H1 (cell line): Measurements from ENCODE around the gene RNPEPL1. TPM values are rescaled to one million over a fixed set of nuclear protein-coding genes. Genes with fewer than 3 reads are reported as not detected.

Source experiments
- CTCF ChIA-PET: fragments of 300-600 bp; sonication (Branson Sonifier 250); formaldehyde crosslinking; loops from one replicate; lab custom pipeline; 2021; ENCODE audit not compliant: partially characterized antibody; lab: Charles Lee
- POLR2A ChIA-PET: fragments of 300-600 bp; sonication (Branson Sonifier 250); formaldehyde crosslinking; loops from one replicate; lab custom pipeline; 2021; ENCODE audit warnings: inconsistent platforms; ENCODE audit not compliant: partially characterized antibody; lab: Charles Lee
- DNase-seq, 2 experiments: peaks; one replicate each; pipeline versions ENCODE4 v3.0.0 to v3.0.0-alpha.2; 2010 to 2022; ENCODE audit warnings: low spot score in 2 of 2, low read depth in 1 of 2, mixed read lengths in 1 of 2
- FAIRE-seq: peaks from 2 replicates; lab custom pipeline; 2011; peaks lifted over from hg19 to GRCh38; lab: Jason Lieb, UNC
- H2AFZ ChIP-seq: 2 replicates; pipeline ENCODE4 v1.8.1; 2012; ENCODE audit warnings: low read length, inconsistent platforms
- H2AK5ac ChIP-seq: 2 replicates; pipeline ENCODE4 v1.6.1; 2013; ENCODE audit warnings: low read depth, low read length
- H2BK120ac ChIP-seq: replicated peaks from 2 replicates; pipeline ENCODE3; 2013; ENCODE audit warnings: low read depth, low read length, inconsistent platforms
- H2BK12ac ChIP-seq: 2 replicates; pipeline ENCODE4 v1.6.1; 2013; ENCODE audit warnings: low read depth, low read length
- H2BK15ac ChIP-seq: 2 replicates; pipeline ENCODE4 v1.6.1; 2013; ENCODE audit warnings: low read length
- H2BK20ac ChIP-seq: 2 replicates; pipeline ENCODE4 v1.6.1; 2013; ENCODE audit warnings: low read length
- H2BK5ac ChIP-seq: 2 replicates; pipeline ENCODE4 v1.6.1; 2013; ENCODE audit warnings: low read depth, low read length
- H3K14ac ChIP-seq: 2 replicates; pipeline ENCODE4 v1.6.1; 2013; ENCODE audit warnings: inconsistent platforms; ENCODE audit not compliant: insufficient read length
- H3K18ac ChIP-seq: 2 replicates; pipeline ENCODE4 v1.6.1; 2013; ENCODE audit warnings: low read length; ENCODE audit errors: extremely low read depth
- H3K23ac ChIP-seq: 2 replicates; pipeline ENCODE4 v1.6.1; 2013; ENCODE audit warnings: inconsistent platforms; ENCODE audit not compliant: insufficient read length
- H3K23me2 ChIP-seq: 2 replicates; pipeline ENCODE4 v1.6.1; 2013; ENCODE audit warnings: low read depth, low read length
- H3K27ac ChIP-seq: 2 replicates; pipeline ENCODE4 v1.6.1; 2011; ENCODE audit warnings: low read depth, low read length, inconsistent platforms
- H3K27me3 ChIP-seq, 4 experiments: replicated peaks in 1 of 4; 1 replicate in 1 of 4; 2 replicates in 3 of 4; pipeline versions ENCODE4 v1.6.1 to v1.8.1; 2011 to 2013; ENCODE audit warnings: low read length in 3 of 4, mild to moderate bottlenecking in 3 of 4, inconsistent platforms in 2 of 4, mixed read lengths in 2 of 4, moderate library complexity in 1 of 4; ENCODE audit not compliant: control insufficient read depth in 3 of 4, insufficient read depth in 3 of 4; ENCODE audit errors: extremely low read depth in 1 of 4
- H3K36me3 ChIP-seq, 4 experiments: 2 replicates each; pipeline versions ENCODE4 v1.6.1 to v1.8.1; 2011 to 2013; ENCODE audit warnings: mild to moderate bottlenecking in 4 of 4, low read length in 3 of 4, moderate library complexity in 2 of 4, control low read depth in 1 of 4, inconsistent platforms in 1 of 4; ENCODE audit not compliant: insufficient read depth in 4 of 4, control insufficient read depth in 2 of 4
- H3K4ac ChIP-seq: replicated peaks from 2 replicates; pipeline ENCODE3; 2013; ENCODE audit warnings: low read length, low read depth, mixed read lengths, inconsistent platforms; ENCODE audit not compliant: insufficient read length
- H3K4me1 ChIP-seq, 4 experiments: replicated peaks in 1 of 4; 1 replicate in 1 of 4; 2 replicates in 3 of 4; pipeline versions ENCODE4 v1.6.1 to v1.8.1; 2011 to 2013; ENCODE audit warnings: low read length in 3 of 4, inconsistent platforms in 2 of 4, mixed read lengths in 1 of 4; ENCODE audit not compliant: insufficient read depth in 4 of 4, control insufficient read depth in 3 of 4
- H3K4me2 ChIP-seq, 2 experiments: 2 replicates each; pipeline versions ENCODE4 v1.6.1 to v1.8.1; 2011 to 2013; ENCODE audit warnings: low read depth in 2 of 2, low read length in 2 of 2, control low read depth in 1 of 2, inconsistent platforms in 1 of 2, mild to moderate bottlenecking in 1 of 2; ENCODE audit not compliant: insufficient read depth in 1 of 2
- H3K4me3 ChIP-seq, 4 experiments: fragments of 200-600, 300-600 bp in 1 of 4; sonication (generic), shearing (Covaris generic), sonication (Bioruptor Twin) in 1 of 4; 2 replicates each; pipeline versions ENCODE4 v1.5.1 to v1.8.1; 2011 to 2016; ENCODE audit warnings: low read length in 4 of 4, low read depth in 3 of 4, control low read depth in 2 of 4, inconsistent platforms in 2 of 4, mild to moderate bottlenecking in 2 of 4, mixed read lengths in 1 of 4, moderate library complexity in 1 of 4; ENCODE audit not compliant: insufficient read depth in 2 of 4; ENCODE audit errors: extremely low read depth in 1 of 4
- H3K56ac ChIP-seq: replicated peaks from 2 replicates; pipeline ENCODE3; 2013; ENCODE audit warnings: low read depth, mild to moderate bottlenecking, mixed read lengths, low read length, inconsistent platforms; ENCODE audit not compliant: insufficient read length
- H3K79me1 ChIP-seq: 2 replicates; pipeline ENCODE4 v1.6.1; 2013; ENCODE audit warnings: low read depth, low read length, control low read depth
- H3K79me2 ChIP-seq, 2 experiments: 2 replicates each; pipeline versions ENCODE4 v1.6.1 to v1.8.1; 2012 to 2013; ENCODE audit warnings: low read length in 2 of 2, mild to moderate bottlenecking in 2 of 2, inconsistent platforms in 1 of 2; ENCODE audit not compliant: insufficient read depth in 2 of 2, control insufficient read depth in 1 of 2
- H3K9ac ChIP-seq, 4 experiments: replicated peaks in 1 of 4; 1 replicate in 1 of 4; 2 replicates in 3 of 4; pipeline versions ENCODE4 v1.6.1 to v1.8.1; 2011 to 2013; ENCODE audit warnings: low read depth in 3 of 4, low read length in 3 of 4, control low read depth in 2 of 4, mild to moderate bottlenecking in 2 of 4, moderate library complexity in 2 of 4, inconsistent platforms in 1 of 4; ENCODE audit errors: extremely low read depth in 1 of 4
- H3K9me3 ChIP-seq, 2 experiments: 2 replicates each; pipeline versions ENCODE4 v1.6.1 to v1.8.1; 2012 to 2013; ENCODE audit warnings: mild to moderate bottlenecking in 2 of 2, moderate library complexity in 2 of 2, control low read depth in 1 of 2, inconsistent platforms in 1 of 2, low read depth in 1 of 2, low read length in 1 of 2, mixed read lengths in 1 of 2; ENCODE audit not compliant: insufficient read depth in 2 of 2
- H4K20me1 ChIP-seq, 2 experiments: replicated peaks in 1 of 2; 2 replicates each; pipeline versions ENCODE3 to v1.8.1; 2011 to 2013; ENCODE audit warnings: inconsistent platforms in 2 of 2, low read length in 2 of 2, mild to moderate bottlenecking in 1 of 2; ENCODE audit not compliant: insufficient read depth in 2 of 2, control insufficient read depth in 1 of 2
- H4K5ac ChIP-seq: 2 replicates; pipeline ENCODE4 v1.6.1; 2013; ENCODE audit warnings: low read length, low read depth, mixed read lengths, inconsistent platforms; ENCODE audit not compliant: insufficient read length
- H4K8ac ChIP-seq: 2 replicates; pipeline ENCODE4 v1.8.0; 2013; ENCODE audit warnings: mild to moderate bottlenecking, moderate library complexity, low read length, inconsistent platforms; ENCODE audit not compliant: insufficient read depth; ENCODE audit errors: extremely low read depth
- H4K91ac ChIP-seq: replicated peaks from 2 replicates; pipeline ENCODE3; 2013; ENCODE audit warnings: low read length, mixed read lengths, inconsistent platforms; ENCODE audit not compliant: insufficient read length
- BRCA1 ChIP-seq: IDR thresholded peaks from 2 replicates; pipeline ENCODE4 v1.6.1; 2012; ENCODE audit warnings: low read depth, low read length, improper control_type of control experiment
- CEBPB ChIP-seq: IDR thresholded peaks from 2 replicates; pipeline ENCODE4 v1.6.1; 2012; ENCODE audit warnings: low read depth, low read length
- CHD1 ChIP-seq: IDR thresholded peaks from 2 replicates; pipeline ENCODE4 v1.6.1; 2012; ENCODE audit warnings: low read depth, low read length, improper control_type of control experiment
- E2F6 ChIP-seq: IDR thresholded peaks from 2 replicates; pipeline ENCODE4 v1.6.1; 2012; ENCODE audit warnings: inconsistent platforms
- GTF2F1 ChIP-seq: IDR thresholded peaks from 2 replicates; pipeline ENCODE4 v1.6.1; 2012; ENCODE audit warnings: low read depth, low read length, improper control_type of control experiment, borderline replicate concordance
- KDM1A ChIP-seq: fragments of 200-600, 300-600 bp; sonication (generic); IDR thresholded peaks from 2 replicates; pipeline ENCODE4 v1.7.1; 2016; ENCODE audit warnings: mild to moderate bottlenecking, low read length, borderline replicate concordance
- POLR2AphosphoS5 ChIP-seq: IDR thresholded peaks from 2 replicates; pipeline ENCODE4 v1.6.1; 2011; ENCODE audit warnings: low read depth, low read length
- SUZ12 ChIP-seq: fragments of 200-600 bp; sonication (generic); IDR thresholded peaks from 2 replicates; pipeline ENCODE4 v1.6.1; 2012; ENCODE audit warnings: mild to moderate bottlenecking, inconsistent platforms, low read length, moderate library complexity, mixed read lengths
- TCF12 ChIP-seq: IDR thresholded peaks from 2 replicates; pipeline ENCODE4 v1.6.1; 2011; ENCODE audit warnings: low read depth, mild to moderate bottlenecking, low read length
- WGBS, 2 experiments: shearing (Covaris generic) in 1 of 2; methylation state at CpG; one replicate each; pipeline versions ENCODE4 v1.1.6 to v1.1.7; 2013 to 2015; ENCODE audit warnings: low lambda C conversion rate in 2 of 2, mixed read lengths in 2 of 2, inconsistent platforms in 1 of 2, low coverage in 1 of 2, missing lambda C conversion rate in 1 of 2; ENCODE audit not compliant: insufficient replicate concordance in 2 of 2, insufficient coverage in 1 of 2, insufficient read length in 1 of 2; ENCODE audit errors: extremely low coverage in 1 of 2, missing lambda C conversion rate in 1 of 2; 5-methylcytosine and 5-hydroxymethylcytosine counted together
- polyA plus RNA-seq, 7 experiments: library from polyadenylated mRNA; depleted of rRNA in 3 of 7; stranded (reverse) in 5 of 7; unstranded in 2 of 7; fragments of >200 nt in 5 of 7; fragments of 200-250 nt in 2 of 7; gene quantifications; 1 replicate in 5 of 7; 2 replicates in 1 of 7; 4 replicates in 1 of 7; pipeline versions ENCODE4 v1.2.1 to v1.2.3, GENCODE V29; 2011 to 2013; ENCODE audit warnings: missing spikeins in 2 of 7, mixed read lengths in 2 of 7
- total RNA-seq: library from RNA; stranded (reverse); fragmentation: NEBNext Ultra II Directional; extraction: Animal tissue kit (Norgen Biotek cat#: 25700); gene quantifications from 2 replicates; pipeline ENCODE4 v1.2.1, GENCODE V29; 2021
- TF ChIP-seq, protein P1 (sequence below), 3 experiments: IDR thresholded peaks; 1 replicate in 2 of 3; 2 replicates in 1 of 3; pipeline versions ENCODE4 v1.5.1 to v1.6.1; 2011; ENCODE audit warnings: low read length in 3 of 3, mild to moderate bottlenecking in 3 of 3, inconsistent platforms in 2 of 3, low read depth in 1 of 3, moderate library complexity in 1 of 3; ENCODE audit not compliant: insufficient read depth in 1 of 3; ENCODE audit errors: control extremely low read depth in 1 of 3

RNPEPL1 gene
- total and polyA plus RNA-seq, 2 of the 8 experiments (the other 6 are each of a cell fraction or from before 2014, with no cell fraction given) = 9.0 to 11.3 TPM

- Histone ChIP-seq H3K4me2 (no peak overlapping the region), H2AK5ac (no peak overlapping the region), H3K36me3 (no peaks in the 10 kb centered on the region), H4K5ac (no peak overlapping the region), H3K9ac (no peak overlapping the region), H3K23me2 (no peaks in the 10 kb centered on the region), H3K23ac (no peak overlapping the region), H3K79me2 (no peaks in the 10 kb centered on the region), H3K18ac (no peak overlapping the region), H3K14ac (no peak overlapping the region), H4K8ac (no peak overlapping the region; the same call in 1 of the 2 replicates), H2BK15ac (no peak overlapping the region), H3K4ac (no peak overlapping the region), H2AFZ (no peak overlapping the region), H2BK20ac (no peak overlapping the region), H3K79me1 (no peaks in the 10 kb centered on the region), H4K20me1 (no peaks in the 10 kb centered on the region), H2BK5ac (no peak overlapping the region), H3K4me1 (peaks cover 0 to 6% (median 1%) of the 10 kb centered on the region in 4 experiments; a peak in 3 of 7 replicates), H3K56ac (no peak overlapping the region), H2BK120ac (no peak overlapping the region), H2BK12ac (no peak overlapping the region), H3K27me3 (no peaks in the 10 kb centered on the region), H3K27ac (no peak overlapping the region), H3K9me3 (peaks cover 4 to 16% of the 10 kb centered on the region in 2 experiments; a peak in 3 of 4 replicates), H4K91ac (no peak overlapping the region), H3K4me3 (no peak overlapping the region)
- FAIRE-seq = no peak
- ChIA-PET CTCF (interaction anchor here (1.3 kb wide), 1 partner anchor 11 kb away, joined by 3 read pairs; no protein-coding TSS in a partner anchor), POLR2A (interaction anchor here (1.2 kb wide), 1 partner anchor 14 kb away, joined by 3 read pairs; no protein-coding TSS in a partner anchor)
- 90% methylated on average over 5 of the region's 10 CpGs; no CpG with 5 or more reads in 1 of the 2 experiments for WGBS, 2 experiments
- no peak for DNase-seq
- TF ChIP-seq SUZ12 (no peak), POLR2AphosphoS5 (no peak), CHD1 (no peak), KDM1A (no peak), TCF12 (no peak), GTF2F1 (no peak), E2F6 (no peak), BRCA1 (no peak), CEBPB (no peak)
- TF ChIP-seq, protein P1, sequence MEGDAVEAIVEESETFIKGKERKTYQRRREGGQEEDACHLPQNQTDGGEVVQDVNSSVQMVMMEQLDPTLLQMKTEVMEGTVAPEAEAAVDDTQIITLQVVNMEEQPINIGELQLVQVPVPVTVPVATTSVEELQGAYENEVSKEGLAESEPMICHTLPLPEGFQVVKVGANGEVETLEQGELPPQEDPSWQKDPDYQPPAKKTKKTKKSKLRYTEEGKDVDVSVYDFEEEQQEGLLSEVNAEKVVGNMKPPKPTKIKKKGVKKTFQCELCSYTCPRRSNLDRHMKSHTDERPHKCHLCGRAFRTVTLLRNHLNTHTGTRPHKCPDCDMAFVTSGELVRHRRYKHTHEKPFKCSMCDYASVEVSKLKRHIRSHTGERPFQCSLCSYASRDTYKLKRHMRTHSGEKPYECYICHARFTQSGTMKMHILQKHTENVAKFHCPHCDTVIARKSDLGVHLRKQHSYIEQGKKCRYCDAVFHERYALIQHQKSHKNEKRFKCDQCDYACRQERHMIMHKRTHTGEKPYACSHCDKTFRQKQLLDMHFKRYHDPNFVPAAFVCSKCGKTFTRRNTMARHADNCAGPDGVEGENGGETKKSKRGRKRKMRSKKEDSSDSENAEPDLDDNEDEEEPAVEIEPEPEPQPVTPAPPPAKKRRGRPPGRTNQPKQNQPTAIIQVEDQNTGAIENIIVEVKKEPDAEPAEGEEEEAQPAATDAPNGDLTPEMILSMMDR (IDR thresholded peaks at IDR 0.05; ENCODE audit: control extremely low read depth in 1 of 3, insufficient read depth in 1 of 3, low read depth in 1 of 3, low read length in 3 of 3) = no peak
Observed at GRCh38 chr2:240623531-240624010, 55.3 kb downstream of the RNPEPL1 start.
